Omental fat pad (tissue), 4 donors: ENCODE data around the gene GNMT. TPM values are rescaled to one million over a fixed set of nuclear protein-coding genes. Genes with fewer than 3 reads are reported as not detected.
A peak's percentile ranks its signal among the peaks of the same experiment; 100 is the strongest.

Source experiments
- ATAC-seq: fragments of 150-250 bp; one replicate; pipeline ENCODE4 v1.9.1; 2016; ENCODE audit warnings: mild to moderate bottlenecking, moderate library complexity; ENCODE audit not compliant: low FRiP score
- DNase-seq: peaks from one replicate; pipeline ENCODE4 v3.0.0-alpha.2; 2019; ENCODE audit warnings: low spot score
- CTCF ChIP-seq, 3 donors: fragments of 450-650 bp; IDR thresholded peaks; one replicate each; pipeline ENCODE4 v1.5.1; 2016 to 2017; ENCODE audit warnings: antibody characterized with exemption in 3 of 3, mild to moderate bottlenecking in 3 of 3, moderate library complexity in 2 of 3
- total RNA-seq, 4 donors: library from RNA; depleted of rRNA; stranded (reverse); fragments of >200 nt; gene quantifications; one replicate each; pipeline ENCODE4 v1.1.0, GENCODE V29; 2016

GNMT gene
- total RNA-seq = 1 to 10 TPM in 2 of 4 donors, under 1 TPM in 1, not detected in 1; 0.84 to 1.1 (median 1.0) TPM

- no peak for TF ChIP-seq CTCF (IDR thresholded peaks at IDR 0.05)
- DNase-seq (no peak), ATAC-seq (peak; percentile 89)
Observed at GRCh38 chr6:42960243-42961019, at the start of gene GNMT. TSS of gene GNMT (plus strand) at chr6:42960754. CDS start at chr6:42960768, 14 bp downstream.

- DNase-seq (no peak), ATAC-seq (peak; percentile 43)
- TF ChIP-seq CTCF (IDR thresholded peaks at IDR 0.05) = no peak
Observed at GRCh38 chr6:42911171-42912021, 49.2 kb upstream of the GNMT start.

GRCh38 chr6:42914546-42914945, 46.0 kb upstream of the GNMT start:
- no peak for DNase-seq
- no peak for ATAC-seq
- no peak for TF ChIP-seq CTCF (IDR thresholded peaks at IDR 0.05)

GRCh38 chr6:42915732-42916131, 44.8 kb upstream of the GNMT start, which contains the start of gene PTCRA:
TSS of gene PTCRA (plus strand) at chr6:42916053. CDS start at chr6:42916070, 17 bp downstream.
- DNase-seq (no peak), ATAC-seq (no peak)
- TF ChIP-seq CTCF (IDR thresholded peaks at IDR 0.05) = no peak

GRCh38 chr6:42916288-42916687, 44.3 kb upstream of the GNMT start:
- no peak for TF ChIP-seq CTCF (IDR thresholded peaks at IDR 0.05)
- no peak for ATAC-seq
- no peak for DNase-seq

- no peak for TF ChIP-seq CTCF (IDR thresholded peaks at IDR 0.05)
- DNase-seq (no peak), ATAC-seq (no peak)
Observed at GRCh38 chr6:42921801-42922200, 38.8 kb upstream of the GNMT start.
